Activated CD8-positive, alpha-beta memory T cell treated with anti-CD3 and anti-CD28 coated beads, Interleukin-2, amount 10 ng/mL, durations not matched to agents 7 days and 5 days (primary cell): ENCODE data around the gene ZNF865. TPM values are rescaled to one million over a fixed set of nuclear protein-coding genes. Genes with fewer than 3 reads are reported as not detected.
A peak's percentile ranks its signal among the peaks of the same experiment; 100 is the strongest.

ENCODE experiments used
- ATAC-seq: fragments of 150-1000 bp; cut with Tn5 transposase; one replicate; pipeline ENCODE4 v1.10.0; 2021; ENCODE audit warnings: moderate library complexity
- CTCF ChIA-PET: fragments of 350-600 bp; sonication (Branson Sonifier 250); formaldehyde crosslinking; loops from one replicate; lab custom pipeline; 2021; ENCODE audit warnings: antibody characterized with exemption; lab: Charles Lee
- DNase-seq: peaks from one replicate; pipeline ENCODE4 v3.0.0-alpha.2; 2020
- H3K27ac Mint-ChIP-seq: one replicate; pipeline ENCODE4 v1.8.0; 2021; ENCODE audit warnings: mild to moderate bottlenecking, mixed read lengths
- H3K27me3 Mint-ChIP-seq: one replicate; pipeline ENCODE4 v1.8.0; 2021; ENCODE audit warnings: mixed read lengths
- H3K36me3 Mint-ChIP-seq: one replicate; pipeline ENCODE4 v1.8.0; 2021; ENCODE audit warnings: mild to moderate bottlenecking, mixed read lengths
- H3K4me1 Mint-ChIP-seq: one replicate; pipeline ENCODE4 v1.8.0; 2021; ENCODE audit warnings: mixed read lengths
- H3K4me3 Mint-ChIP-seq: one replicate; pipeline ENCODE4 v1.8.0; 2021; ENCODE audit warnings: mild to moderate bottlenecking, moderate library complexity, mixed read lengths
- H3K9me3 Mint-ChIP-seq: one replicate; pipeline ENCODE4 v1.8.0; 2022; ENCODE audit warnings: low read depth, mixed read lengths
- total RNA-seq, 2 experiments: library from RNA; stranded (reverse); gene quantifications; one replicate each; pipeline ENCODE4 v1.2.3, GENCODE V29; 2021

ZNF865 gene
- total RNA-seq, 2 experiments from 2014 or later = 14.4 to 16.7 TPM

GRCh38 chr19:55655648-55656040, 50.2 kb downstream of the ZNF865 start:
- Mint-ChIP-seq H3K27me3 (no peaks in the 10 kb centered on the region), H3K27ac (peak overlapping the region; percentile 95), H3K9me3 (no peaks in the 10 kb centered on the region), H3K36me3 (peaks cover 38% of the 10 kb centered on the region), H3K4me3 (peak overlapping the region; percentile 88), H3K4me1 (peaks cover 37% of the 10 kb centered on the region)
- DNase-seq (no peak), ATAC-seq (no peak)
- CTCF ChIA-PET = interaction anchor here (2.3 kb wide), 1 partner anchor 23 kb away, joined by 14 read pairs; no protein-coding TSS in a partner anchor

- no peak for ATAC-seq
- H3K36me3 Mint-ChIP-seq = peaks cover 43% of the 10 kb centered on the region
- peak overlapping the region; percentile 88 for H3K4me3 Mint-ChIP-seq
- no peaks in the 10 kb centered on the region for H3K27me3 Mint-ChIP-seq
- DNase-seq = no peak
- peaks cover 39% of the 10 kb centered on the region for H3K4me1 Mint-ChIP-seq
- no peaks in the 10 kb centered on the region for H3K9me3 Mint-ChIP-seq
- CTCF ChIA-PET = interaction anchor here (0.8 to 2.3 kb wide), 11 partner anchors 14 to 484 kb away, joined by 3 to 14 read pairs (median 4); no protein-coding TSS in a partner anchor
- H3K27ac Mint-ChIP-seq = peak overlapping the region; percentile 95
Observed at GRCh38 chr19:55656552-55656951, 51.1 kb downstream of the ZNF865 start.

- ATAC-seq (no peak), DNase-seq (no peak)
- H3K27me3 Mint-ChIP-seq = no peaks in the 10 kb centered on the region
- H3K4me3 Mint-ChIP-seq = peak overlapping the region; percentile 88
- H3K4me1 Mint-ChIP-seq = peaks cover 43% of the 10 kb centered on the region
- peaks cover 47% of the 10 kb centered on the region for H3K36me3 Mint-ChIP-seq
- H3K9me3 Mint-ChIP-seq = no peaks in the 10 kb centered on the region
- CTCF ChIA-PET = interaction anchor here (0.5 to 2.3 kb wide), 13 partner anchors 14 to 553 kb away, joined by 3 to 14 read pairs (median 4); no protein-coding TSS in a partner anchor
- peak overlapping the region; percentile 95 for H3K27ac Mint-ChIP-seq
Observed at GRCh38 chr19:55656988-55657747, 51.7 kb downstream of the ZNF865 start.

DNA sequence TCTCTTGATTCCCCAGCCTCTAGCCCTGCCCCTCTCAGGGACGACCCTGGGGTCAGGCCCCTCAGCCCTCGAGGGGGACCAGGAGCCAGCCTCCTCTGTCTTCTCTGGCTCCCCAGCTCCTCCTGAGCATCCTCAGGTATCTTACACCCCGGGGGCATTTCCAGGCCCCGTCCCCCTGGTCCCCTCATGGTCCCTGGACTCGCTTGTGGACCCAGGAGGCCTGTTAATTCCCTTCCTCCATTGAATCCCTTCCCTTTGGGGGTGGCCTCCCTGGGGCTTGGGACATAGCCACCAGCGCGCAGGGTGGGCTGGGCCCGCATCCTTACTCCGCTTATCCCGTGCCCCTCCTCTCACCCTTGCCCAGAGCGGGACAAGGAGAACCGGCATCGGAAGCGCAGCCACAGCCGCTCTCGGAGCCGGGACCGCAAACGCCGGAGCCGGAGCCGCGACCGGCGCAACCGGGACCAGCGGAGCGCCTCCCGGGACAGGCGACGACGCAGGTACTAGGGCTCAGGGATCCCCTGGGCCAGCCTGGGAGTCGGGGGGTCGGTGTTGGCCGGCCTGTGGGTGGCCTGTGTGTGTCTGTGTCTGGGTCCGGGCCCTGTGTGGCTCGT, 53.5 kb downstream of the ZNF865 start:
- Mint-ChIP-seq H3K4me3 (peak overlapping the region; percentile 1), H3K36me3 (peaks cover 62% of the 10 kb centered on the region), H3K27me3 (no peaks in the 10 kb centered on the region), H3K9me3 (no peaks in the 10 kb centered on the region), H3K27ac (peak overlapping the region; percentile 68), H3K4me1 (peaks cover 46% of the 10 kb centered on the region)
- CTCF ChIA-PET = no interaction called here
- ATAC-seq (no peak), DNase-seq (no peak)

- no peak for DNase-seq
- CTCF ChIA-PET = no interaction called here
- no peak for ATAC-seq
- Mint-ChIP-seq H3K4me3 (no peak overlapping the region), H3K27me3 (no peaks in the 10 kb centered on the region), H3K9me3 (no peaks in the 10 kb centered on the region), H3K27ac (peak overlapping the region; percentile 68), H3K36me3 (peaks cover 68% of the 10 kb centered on the region), H3K4me1 (peaks cover 46% of the 10 kb centered on the region)
Observed at GRCh38 chr19:55659822-55660221, 54.4 kb downstream of the ZNF865 start.

GRCh38 chr19:55660404-55660803, 55.0 kb downstream of the ZNF865 start:
- Mint-ChIP-seq H3K4me3 (no peak overlapping the region), H3K27me3 (no peaks in the 10 kb centered on the region), H3K27ac (no peak overlapping the region), H3K4me1 (peaks cover 46% of the 10 kb centered on the region), H3K36me3 (peaks cover 69% of the 10 kb centered on the region), H3K9me3 (no peaks in the 10 kb centered on the region)
- ATAC-seq (no peak), DNase-seq (no peak)
- CTCF ChIA-PET = no interaction called here

GRCh38 chr19:55660991-55661390, 55.5 kb downstream of the ZNF865 start:
- Mint-ChIP-seq H3K4me1 (peaks cover 44% of the 10 kb centered on the region), H3K4me3 (no peak overlapping the region), H3K27me3 (no peaks in the 10 kb centered on the region), H3K27ac (no peak overlapping the region), H3K36me3 (peaks cover 67% of the 10 kb centered on the region), H3K9me3 (no peaks in the 10 kb centered on the region)
- CTCF ChIA-PET = no interaction called here
- DNase-seq = no peak
- no peak for ATAC-seq

DNA sequence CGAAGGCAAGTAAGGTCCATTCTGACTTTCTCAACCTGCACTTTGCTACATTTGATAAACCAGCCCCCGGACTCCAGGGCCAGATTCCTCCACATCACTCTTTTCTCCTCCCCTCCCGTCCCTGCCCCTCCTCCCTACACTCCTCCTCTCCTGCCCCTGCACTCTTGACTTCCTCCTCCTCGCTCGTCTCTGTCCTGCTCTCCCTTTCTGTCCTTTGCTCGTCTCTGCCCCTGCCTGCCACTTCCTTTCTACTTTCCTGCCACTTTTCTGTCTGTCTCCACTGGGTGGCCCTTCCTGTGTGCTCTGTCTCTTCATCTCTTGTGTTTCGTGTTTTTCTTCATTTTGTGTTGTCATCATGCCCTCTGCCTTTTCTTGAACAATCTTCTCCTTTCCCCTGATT, 56.4 kb downstream of the ZNF865 start:
- Mint-ChIP-seq H3K27ac (no peak overlapping the region), H3K36me3 (peaks cover 63% of the 10 kb centered on the region), H3K27me3 (no peaks in the 10 kb centered on the region), H3K9me3 (no peaks in the 10 kb centered on the region), H3K4me1 (peaks cover 36% of the 10 kb centered on the region), H3K4me3 (no peak overlapping the region)
- ATAC-seq (no peak), DNase-seq (no peak)
- CTCF ChIA-PET = no interaction called here

DNA sequence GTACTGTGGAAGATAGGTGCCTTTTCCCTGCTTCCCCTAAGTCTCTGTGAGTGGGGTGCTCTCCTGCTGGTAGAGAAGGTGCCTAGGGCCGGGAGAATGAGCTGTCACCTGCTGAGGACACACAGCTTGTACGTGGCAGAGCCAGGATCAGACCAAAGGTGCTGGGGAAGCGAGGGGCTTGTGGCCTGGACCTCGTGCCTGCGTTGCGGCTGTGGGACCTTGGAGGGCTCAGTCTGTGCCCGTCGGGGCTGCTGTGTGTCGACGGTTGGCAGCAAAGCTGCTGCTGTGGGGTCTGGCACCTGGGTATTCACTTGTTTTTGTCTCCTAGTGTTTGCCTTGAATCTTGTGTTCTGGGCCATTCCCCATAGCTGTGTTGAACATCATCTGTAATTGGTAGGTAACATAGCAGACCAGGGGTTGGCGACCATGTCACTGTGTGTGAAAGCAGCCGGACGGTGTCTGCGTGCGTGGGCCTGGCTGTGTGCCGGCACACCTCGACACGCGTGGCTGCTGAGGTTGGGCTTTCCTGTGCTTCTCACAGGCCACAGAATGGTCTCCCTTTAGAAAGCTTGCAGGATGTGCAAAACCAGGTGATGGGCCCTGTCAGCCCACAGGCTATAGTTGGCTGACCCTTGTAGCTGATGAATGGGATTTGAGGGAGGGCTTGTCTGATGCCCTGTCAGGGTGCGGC, 58.5 kb downstream of the ZNF865 start:
- DNase-seq (no peak), ATAC-seq (no peak)
- Mint-ChIP-seq H3K4me3 (no peak overlapping the region), H3K27ac (no peak overlapping the region), H3K27me3 (no peaks in the 10 kb centered on the region), H3K4me1 (peaks cover 16% of the 10 kb centered on the region), H3K9me3 (no peaks in the 10 kb centered on the region), H3K36me3 (peaks cover 57% of the 10 kb centered on the region)
- CTCF ChIA-PET = interaction anchor here (1.0 kb wide), 1 partner anchor 31 kb away, joined by 3 read pairs; no protein-coding TSS in a partner anchor

DNA sequence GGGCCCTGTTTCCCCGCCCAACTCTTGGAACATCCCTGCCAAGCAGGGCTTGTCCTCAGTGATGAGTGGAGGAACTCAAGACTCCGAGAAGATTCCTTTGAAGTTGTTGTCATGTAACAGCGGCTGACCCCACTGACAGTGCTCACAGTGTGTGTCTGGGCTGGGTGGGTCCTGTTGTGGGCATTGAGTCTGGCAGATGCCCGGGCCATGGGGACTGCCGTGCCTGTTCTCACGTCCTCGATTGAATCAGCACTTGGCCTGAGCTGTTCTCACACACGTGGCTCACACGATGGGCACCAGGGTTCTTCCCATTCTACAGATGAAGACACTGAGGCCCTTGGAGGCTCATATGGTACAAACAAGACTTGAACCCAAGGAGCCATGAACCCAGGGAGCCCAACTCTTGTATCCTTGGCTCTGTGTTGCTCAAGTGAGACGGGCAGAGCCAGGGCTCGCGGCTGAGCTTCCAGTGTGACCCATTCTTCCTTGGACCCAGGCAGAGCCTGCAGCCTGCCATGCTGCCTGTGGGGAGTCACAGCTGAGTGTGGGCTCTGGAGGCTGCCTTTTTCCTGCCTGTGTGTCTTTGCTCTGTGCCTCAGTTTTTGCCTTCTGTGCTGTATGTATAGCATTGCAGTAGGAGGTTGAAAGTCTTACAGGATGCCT, 61.0 kb downstream of the ZNF865 start:
- Mint-ChIP-seq H3K27ac (no peak overlapping the region), H3K36me3 (peaks cover 55% of the 10 kb centered on the region), H3K9me3 (no peaks in the 10 kb centered on the region), H3K27me3 (no peaks in the 10 kb centered on the region), H3K4me3 (no peak overlapping the region), H3K4me1 (peaks cover 19% of the 10 kb centered on the region)
- no peak for DNase-seq
- CTCF ChIA-PET = no interaction called here
- ATAC-seq = no peak

Other genes starting within 250 kb of the ZNF865 start
- not detected for gene GARIN5B, start 242.4 kb upstream of the ZNF865 start, total RNA-seq
- under 1 TPM; 0.50 to 0.68 TPM for gene IL11, start 235.2 kb upstream of the ZNF865 start, total RNA-seq
- gene TMEM190, start 228.8 kb upstream of the ZNF865 start, total RNA-seq = not detected
- 10 to 100 TPM; 14.1 to 23.0 TPM for gene TMEM238, start 221.4 kb upstream of the ZNF865 start, total RNA-seq
- 1,000 to 10,000 TPM; 2,244 to 2,759 TPM for gene RPL28, start 219.7 kb upstream of the ZNF865 start, total RNA-seq
- 100 to 1,000 TPM; 311 to 421 TPM for gene UBE2S, start 197.9 kb upstream of the ZNF865 start, total RNA-seq
- not detected for gene SHISA7, start 162.3 kb upstream of the ZNF865 start, total RNA-seq
- gene ISOC2, start 144.0 kb upstream of the ZNF865 start, total RNA-seq = 10 to 100 TPM; 28.2 to 35.7 TPM
- gene C19orf85, start 140.9 kb upstream of the ZNF865 start, total RNA-seq = not detected
- 1 to 10 TPM; 8.8 to 8.9 TPM for gene ZNF628, start 129.0 kb upstream of the ZNF865 start, total RNA-seq
- gene NAT14, start 120.5 kb upstream of the ZNF865 start, total RNA-seq = 10 to 100 TPM; 14.6 to 23.2 TPM
- under 1 TPM; 0.68 to 0.79 TPM for gene SSC5D, start 117.2 kb upstream of the ZNF865 start, total RNA-seq
- gene SBK2, start 68.5 kb upstream of the ZNF865 start, total RNA-seq = not detected
- not detected for gene SBK3, start 60.1 kb upstream of the ZNF865 start, total RNA-seq
- 1 to 10 TPM; 5.6 to 7.5 TPM for gene ZNF579, start 24.8 kb upstream of the ZNF865 start, total RNA-seq
- gene FIZ1, start 6.1 kb upstream of the ZNF865 start, total RNA-seq = 10 to 100 TPM; 13.0 to 15.7 TPM
- gene ZNF524, start 5.4 kb upstream of the ZNF865 start, total RNA-seq = 10 to 100 TPM; 26.5 to 30.2 TPM
- 1 to 10 TPM; 5.1 to 7.3 TPM for gene ZNF784, start 18.9 kb downstream of the ZNF865 start, total RNA-seq
- 10 to 100 TPM; 33.1 to 33.7 TPM for gene ZNF580, start 35.4 kb downstream of the ZNF865 start, total RNA-seq
- 10 to 100 TPM; 23.7 to 25.4 TPM for gene ZNF581, start 38.0 kb downstream of the ZNF865 start, total RNA-seq
- gene CCDC106, start 42.6 kb downstream of the ZNF865 start, total RNA-seq = 1 to 10 TPM; 5.9 TPM
- gene U2AF2, start 49.4 kb downstream of the ZNF865 start, total RNA-seq = 100 to 1,000 TPM; 284 to 324 TPM
- 10 to 100 TPM; 55.7 to 63.7 TPM for gene EPN1, start 69.6 kb downstream of the ZNF865 start, total RNA-seq
- gene NLRP9, start 132.8 kb downstream of the ZNF865 start, total RNA-seq = not detected
- not detected for gene RFPL4A, start 153.4 kb downstream of the ZNF865 start, total RNA-seq
- not detected for gene RFPL4AL1, start 163.5 kb downstream of the ZNF865 start, total RNA-seq
- gene NLRP11, start 226.4 kb downstream of the ZNF865 start, total RNA-seq = not detected
- gene NLRP4, start 230.9 kb downstream of the ZNF865 start, total RNA-seq = not detected